IMR-90 (cell line): ENCODE results near the gene UBE2C.

Experiments
- CHD1 ChIP-seq: IDR thresholded peaks from 2 replicates; pipeline ENCODE4 v1.6.1; 2012; ENCODE audit warnings: low read depth, low read length, improper control_type of control experiment
- MXI1 ChIP-seq: IDR thresholded peaks from 2 replicates; pipeline ENCODE4 v1.6.1; 2012; ENCODE audit warnings: low read depth, mild to moderate bottlenecking, low read length, moderate library complexity, borderline replicate concordance
- RCOR1 ChIP-seq: IDR thresholded peaks from 2 replicates; pipeline ENCODE4 v1.6.1; 2012; ENCODE audit warnings: mild to moderate bottlenecking, low read length, improper control_type of control experiment; ENCODE audit not compliant: insufficient replicate concordance
- TF ChIP-seq, protein P1 (sequence below): conservative IDR thresholded peaks from 2 replicates; pipeline ENCODE4 v1.5.1; 2012; ENCODE audit warnings: mild to moderate bottlenecking, low read depth, low read length, improper control_type of control experiment

DNA sequence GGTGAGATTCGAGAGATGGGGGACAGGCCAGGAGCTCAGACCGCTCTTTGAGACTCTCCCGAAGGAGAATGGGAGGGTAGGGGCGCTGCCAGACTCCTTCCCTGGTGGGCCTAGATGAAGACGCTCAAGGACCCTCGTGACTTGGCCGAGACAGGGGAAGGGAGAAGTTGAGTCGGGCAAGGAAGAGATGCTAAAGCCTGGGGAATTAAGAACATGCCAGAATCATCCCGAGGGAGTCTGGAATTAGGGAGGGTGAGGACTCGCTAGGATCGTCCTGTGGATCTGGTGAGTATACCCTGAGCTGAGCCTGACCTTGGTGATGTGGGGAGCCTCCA is 529 bp downstream of the UBE2C start:
- TF ChIP-seq, protein P1, sequence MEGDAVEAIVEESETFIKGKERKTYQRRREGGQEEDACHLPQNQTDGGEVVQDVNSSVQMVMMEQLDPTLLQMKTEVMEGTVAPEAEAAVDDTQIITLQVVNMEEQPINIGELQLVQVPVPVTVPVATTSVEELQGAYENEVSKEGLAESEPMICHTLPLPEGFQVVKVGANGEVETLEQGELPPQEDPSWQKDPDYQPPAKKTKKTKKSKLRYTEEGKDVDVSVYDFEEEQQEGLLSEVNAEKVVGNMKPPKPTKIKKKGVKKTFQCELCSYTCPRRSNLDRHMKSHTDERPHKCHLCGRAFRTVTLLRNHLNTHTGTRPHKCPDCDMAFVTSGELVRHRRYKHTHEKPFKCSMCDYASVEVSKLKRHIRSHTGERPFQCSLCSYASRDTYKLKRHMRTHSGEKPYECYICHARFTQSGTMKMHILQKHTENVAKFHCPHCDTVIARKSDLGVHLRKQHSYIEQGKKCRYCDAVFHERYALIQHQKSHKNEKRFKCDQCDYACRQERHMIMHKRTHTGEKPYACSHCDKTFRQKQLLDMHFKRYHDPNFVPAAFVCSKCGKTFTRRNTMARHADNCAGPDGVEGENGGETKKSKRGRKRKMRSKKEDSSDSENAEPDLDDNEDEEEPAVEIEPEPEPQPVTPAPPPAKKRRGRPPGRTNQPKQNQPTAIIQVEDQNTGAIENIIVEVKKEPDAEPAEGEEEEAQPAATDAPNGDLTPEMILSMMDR: no peak
- TF ChIP-seq RCOR1: no peak
- TF ChIP-seq MXI1: no peak
- no peak for TF ChIP-seq CHD1
